Measurements from ENCODE around the gene IPPK. TPM values are rescaled to one million over a fixed set of nuclear protein-coding genes. Genes with fewer than 3 reads are reported as not detected.

The IPPK gene
- total and polyA plus RNA-seq, 11 donors = 4.2 to 11.0 (median 8.6) TPM

- Histone ChIP-seq H3K27me3 (no peaks in the 10 kb centered on the region), H3K9me3 (peaks cover 0 to 46% (median under 1%) of the 10 kb centered on the region in 12 donors), H3K27ac (no peak overlapping the region), H3K4me3 (no peak overlapping the region), H3K4me1 (no peaks in the 10 kb centered on the region), H3K36me3 (no peaks in the 10 kb centered on the region)
- intact Hi-C loops (cut with DNase I) = no loop called here
- ATAC-seq = no peak
- TF ChIP-seq POLR2A (IDR thresholded peaks at IDR 0.05) = no peak
- TF ChIP-seq, protein P1, sequence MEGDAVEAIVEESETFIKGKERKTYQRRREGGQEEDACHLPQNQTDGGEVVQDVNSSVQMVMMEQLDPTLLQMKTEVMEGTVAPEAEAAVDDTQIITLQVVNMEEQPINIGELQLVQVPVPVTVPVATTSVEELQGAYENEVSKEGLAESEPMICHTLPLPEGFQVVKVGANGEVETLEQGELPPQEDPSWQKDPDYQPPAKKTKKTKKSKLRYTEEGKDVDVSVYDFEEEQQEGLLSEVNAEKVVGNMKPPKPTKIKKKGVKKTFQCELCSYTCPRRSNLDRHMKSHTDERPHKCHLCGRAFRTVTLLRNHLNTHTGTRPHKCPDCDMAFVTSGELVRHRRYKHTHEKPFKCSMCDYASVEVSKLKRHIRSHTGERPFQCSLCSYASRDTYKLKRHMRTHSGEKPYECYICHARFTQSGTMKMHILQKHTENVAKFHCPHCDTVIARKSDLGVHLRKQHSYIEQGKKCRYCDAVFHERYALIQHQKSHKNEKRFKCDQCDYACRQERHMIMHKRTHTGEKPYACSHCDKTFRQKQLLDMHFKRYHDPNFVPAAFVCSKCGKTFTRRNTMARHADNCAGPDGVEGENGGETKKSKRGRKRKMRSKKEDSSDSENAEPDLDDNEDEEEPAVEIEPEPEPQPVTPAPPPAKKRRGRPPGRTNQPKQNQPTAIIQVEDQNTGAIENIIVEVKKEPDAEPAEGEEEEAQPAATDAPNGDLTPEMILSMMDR (IDR thresholded peaks at IDR 0.05) = no peak
- WGBS, 4 donors = 82 to 91% (median 84%) methylated on average over 1 of the region's 1 CpG
- no peak for DNase-seq
These were observed 26.7 kb upstream of the IPPK start for GRCh38 chr9:92696619-92697018.

- Histone ChIP-seq H3K4me1 (no peaks in the 10 kb centered on the region), H3K36me3 (no peaks in the 10 kb centered on the region), H3K27me3 (no peaks in the 10 kb centered on the region), H3K9me3 (peaks cover 0 to 28% (median 13%) of the 10 kb centered on the region in 12 donors), H3K27ac (no peak overlapping the region), H3K4me3 (no peak overlapping the region)
- WGBS, 4 donors = 64 to 74% (median 71%) methylated on average over 3 of the region's 3 CpGs
- DNase-seq = no peak
- TF ChIP-seq, protein P1 (IDR thresholded peaks at IDR 0.05) = no peak
- no peak for TF ChIP-seq POLR2A (IDR thresholded peaks at IDR 0.05)
- intact Hi-C loops (cut with DNase I) = no loop called here
- no peak for ATAC-seq
These were observed 17.0 kb upstream of the IPPK start for GRCh38 chr9:92686954-92687353.

DNA sequence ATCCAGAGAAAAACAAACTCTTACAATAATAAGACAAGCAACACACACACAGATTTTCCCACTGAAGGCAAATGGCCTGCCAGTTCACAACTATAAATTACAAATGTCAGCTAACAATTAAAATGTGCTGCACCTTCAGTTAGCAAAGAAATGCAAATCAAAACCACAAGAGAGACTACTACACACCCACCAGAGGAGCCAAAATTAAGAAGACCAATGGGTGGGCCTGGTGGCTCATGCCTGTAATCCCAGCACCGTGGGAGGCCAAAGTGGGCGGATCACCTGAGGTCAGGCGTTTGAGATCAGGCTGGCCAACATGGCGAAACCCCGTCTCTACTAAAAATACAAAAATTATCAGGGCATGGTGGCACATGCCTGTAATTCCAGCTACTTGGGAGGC, 15.1 kb upstream of the IPPK start:
- 82 to 88% (median 86%) methylated on average over 5 of the region's 5 CpGs for WGBS, 4 donors
- intact Hi-C loops (cut with DNase I) = no loop called here
- Histone ChIP-seq H3K27me3 (no peaks in the 10 kb centered on the region), H3K9me3 (peaks cover 0 to 10% (median 2%) of the 10 kb centered on the region in 12 donors), H3K4me1 (no peaks in the 10 kb centered on the region), H3K36me3 (no peaks in the 10 kb centered on the region), H3K27ac (no peak overlapping the region), H3K4me3 (no peak overlapping the region)
- ATAC-seq (no peak), DNase-seq (no peak)
- TF ChIP-seq POLR2A (IDR thresholded peaks at IDR 0.05) = no peak
- TF ChIP-seq, protein P1 (IDR thresholded peaks at IDR 0.05) = no peak

DNA sequence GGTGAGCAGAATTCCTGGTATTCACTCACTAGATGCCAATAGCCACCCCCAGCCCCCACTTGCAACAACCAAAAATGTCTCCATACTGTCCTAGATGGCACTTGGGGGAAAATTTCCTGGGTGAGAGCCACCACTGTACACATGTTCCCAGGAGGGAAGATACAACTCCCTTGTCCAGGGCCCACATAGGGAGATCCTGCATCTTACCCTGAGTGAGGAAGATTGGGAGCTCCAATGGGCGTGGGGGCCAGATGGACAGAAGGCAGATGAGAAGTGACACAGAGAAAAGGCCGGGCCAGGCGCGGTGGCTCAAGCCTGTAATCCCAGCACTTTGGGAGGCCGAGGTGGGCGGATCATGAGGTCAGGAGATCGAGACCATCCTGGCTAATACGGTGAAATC, 12.3 kb upstream of the IPPK start:
- intact Hi-C loops (cut with DNase I) = no loop called here
- TF ChIP-seq, protein P1 (IDR thresholded peaks at IDR 0.05) = no peak
- TF ChIP-seq POLR2A (IDR thresholded peaks at IDR 0.05) = no peak
- 92 to 97% (median 95%) methylated on average over 8 of the region's 8 CpGs for WGBS, 4 donors
- Histone ChIP-seq H3K4me1 (no peaks in the 10 kb centered on the region), H3K27ac (no peak overlapping the region), H3K27me3 (no peaks in the 10 kb centered on the region), H3K36me3 (no peaks in the 10 kb centered on the region), H3K4me3 (no peak overlapping the region), H3K9me3 (no peaks in the 10 kb centered on the region)
- DNase-seq (no peak), ATAC-seq (no peak)

Data from heart left ventricle (tissue), 16 donors.